ENCODE data around the gene HAUS5. TPM values are rescaled to one million over a fixed set of nuclear protein-coding genes. Genes with fewer than 3 reads are reported as not detected.

HAUS5 gene
- total and polyA plus RNA-seq, 8 donors, result 5.6 to 22.5 (median 7.4) TPM

GRCh38 chr19:35661995-35662340, 49.4 kb downstream of the HAUS5 start:
- 94 to 96% methylated on average over 6 of the region's 6 CpGs for WGBS, 2 donors
- H3K27me3 ChIP-seq, result no peaks in the 10 kb centered on the region

DNA sequence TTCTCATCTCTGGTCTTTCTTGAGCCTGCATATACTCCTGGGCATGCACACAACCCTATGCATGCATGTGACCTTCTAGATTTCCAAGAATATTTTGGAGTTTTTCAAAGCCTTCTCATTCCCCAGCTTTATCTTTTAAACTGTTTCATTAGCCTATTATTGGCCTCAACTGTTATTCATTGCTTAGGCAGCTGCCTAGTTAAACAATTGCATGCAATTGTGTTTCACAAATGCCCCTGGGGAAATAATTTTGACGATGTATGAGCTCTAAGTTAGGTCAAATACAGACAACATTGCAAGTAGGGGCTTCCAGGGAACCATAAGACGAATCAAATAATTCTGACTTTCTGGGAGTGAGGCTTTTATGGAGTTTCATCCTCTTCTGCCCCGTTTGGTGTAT, 51.4 kb downstream of the HAUS5 start:
- no peak for FAIRE-seq
- Histone ChIP-seq H3K9me3 (no peaks in the 10 kb centered on the region), H3K27me3 (peaks cover 0 to 4% (median 0%) of the 10 kb centered on the region in 4 donors), H3K27ac (no peak overlapping the region), H3K4me3 (no peak overlapping the region), H3K36me3 (peaks cover 0 to 16% (median 0%) of the 10 kb centered on the region in 3 donors), H3K4me1 (no peaks in the 10 kb centered on the region)
- TF ChIP-seq, protein P1, sequence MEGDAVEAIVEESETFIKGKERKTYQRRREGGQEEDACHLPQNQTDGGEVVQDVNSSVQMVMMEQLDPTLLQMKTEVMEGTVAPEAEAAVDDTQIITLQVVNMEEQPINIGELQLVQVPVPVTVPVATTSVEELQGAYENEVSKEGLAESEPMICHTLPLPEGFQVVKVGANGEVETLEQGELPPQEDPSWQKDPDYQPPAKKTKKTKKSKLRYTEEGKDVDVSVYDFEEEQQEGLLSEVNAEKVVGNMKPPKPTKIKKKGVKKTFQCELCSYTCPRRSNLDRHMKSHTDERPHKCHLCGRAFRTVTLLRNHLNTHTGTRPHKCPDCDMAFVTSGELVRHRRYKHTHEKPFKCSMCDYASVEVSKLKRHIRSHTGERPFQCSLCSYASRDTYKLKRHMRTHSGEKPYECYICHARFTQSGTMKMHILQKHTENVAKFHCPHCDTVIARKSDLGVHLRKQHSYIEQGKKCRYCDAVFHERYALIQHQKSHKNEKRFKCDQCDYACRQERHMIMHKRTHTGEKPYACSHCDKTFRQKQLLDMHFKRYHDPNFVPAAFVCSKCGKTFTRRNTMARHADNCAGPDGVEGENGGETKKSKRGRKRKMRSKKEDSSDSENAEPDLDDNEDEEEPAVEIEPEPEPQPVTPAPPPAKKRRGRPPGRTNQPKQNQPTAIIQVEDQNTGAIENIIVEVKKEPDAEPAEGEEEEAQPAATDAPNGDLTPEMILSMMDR (IDR thresholded peaks at IDR 0.05), result no peak
- no peak for DNase-seq
- intact Hi-C loops (cut with DNase I), result no loop called here
- no peak for ATAC-seq
- 77 to 85% methylated on average over 3 of the region's 3 CpGs for WGBS, 2 donors

More at GRCh38 chr19:35661995-35662340, 49.4 kb downstream of the HAUS5 start:
- TF ChIP-seq, protein P1 (IDR thresholded peaks at IDR 0.05), result no peak
- H3K9me3 ChIP-seq, result no peaks in the 10 kb centered on the region
- intact Hi-C loops (cut with DNase I), result no loop called here
- H3K4me3 ChIP-seq, result no peak overlapping the region
- FAIRE-seq (no peak), ATAC-seq (no peak), DNase-seq (no peak)
- no peak overlapping the region for H3K27ac ChIP-seq
- no peaks in the 10 kb centered on the region for H3K4me1 ChIP-seq
- peaks cover 0 to 33% (median 0%) of the 10 kb centered on the region in 3 donors for H3K36me3 ChIP-seq

DNA sequence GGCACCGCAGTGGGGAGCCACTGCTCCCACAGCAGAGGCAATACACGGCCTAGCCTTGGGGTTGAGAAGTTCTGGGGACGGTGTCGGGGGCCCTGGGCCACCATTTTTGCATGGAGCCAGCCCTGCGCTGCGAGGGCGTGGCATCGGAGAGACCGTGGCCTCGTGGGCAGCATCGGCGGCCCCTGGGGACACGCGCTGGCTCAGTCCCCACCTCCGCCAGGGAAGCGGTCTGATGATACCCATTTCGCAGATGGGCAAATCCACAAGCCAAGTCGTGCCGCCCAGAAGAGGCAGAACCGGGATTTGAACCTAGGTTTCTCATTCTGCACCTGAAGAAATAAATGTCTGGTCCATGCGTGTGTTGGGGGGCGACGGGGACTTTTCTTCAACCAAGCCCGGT, 52.6 kb downstream of the HAUS5 start:
- TF ChIP-seq, protein P1 (IDR thresholded peaks at IDR 0.05), result no peak
- intact Hi-C loops (cut with DNase I), result no loop called here
- no peaks in the 10 kb centered on the region for H3K9me3 ChIP-seq
- no peaks in the 10 kb centered on the region for H3K4me1 ChIP-seq
- H3K4me3 ChIP-seq, result no peak overlapping the region
- H3K27ac ChIP-seq, result no peak overlapping the region
- FAIRE-seq, result no peak
- no peak for ATAC-seq
- peaks cover 0 to 5% (median 0%) of the 10 kb centered on the region in 4 donors for H3K27me3 ChIP-seq
- H3K36me3 ChIP-seq, result peaks cover 0 to 7% (median 0%) of the 10 kb centered on the region in 3 donors
- WGBS, 2 donors, result 92 to 96% methylated on average over 24 of the region's 24 CpGs
- no peak for DNase-seq

DNA sequence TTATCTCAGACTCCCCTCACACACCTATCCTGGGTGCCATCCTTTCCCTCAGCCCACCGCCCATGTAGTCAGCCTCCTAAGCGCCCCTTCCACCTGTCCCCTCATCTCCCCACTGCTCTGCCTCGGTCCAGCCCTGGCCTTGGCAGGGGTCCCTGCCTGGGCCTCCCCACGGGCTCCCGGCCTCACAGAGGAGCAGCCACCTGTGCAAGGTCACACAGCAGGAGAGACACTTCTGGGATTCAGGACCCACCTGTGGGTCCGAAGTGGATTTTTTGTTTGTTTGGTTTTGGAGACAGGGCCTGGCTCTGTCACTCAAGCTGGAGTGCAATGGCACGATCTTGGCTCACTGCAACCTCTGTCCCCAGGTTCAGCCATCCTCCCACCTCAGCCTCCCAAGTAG, 53.1 kb downstream of the HAUS5 start:
- TF ChIP-seq, protein P1 (IDR thresholded peaks at IDR 0.05), result no peak
- Histone ChIP-seq H3K9me3 (no peaks in the 10 kb centered on the region), H3K27me3 (peaks cover 0 to 5% (median 0%) of the 10 kb centered on the region in 4 donors), H3K4me1 (no peaks in the 10 kb centered on the region), H3K36me3 (peaks cover 0 to 4% (median 0%) of the 10 kb centered on the region in 3 donors), H3K4me3 (no peak overlapping the region), H3K27ac (no peak overlapping the region)
- intact Hi-C loops (cut with DNase I), result no loop called here
- ATAC-seq (no peak), DNase-seq (no peak), FAIRE-seq (no peak)
- WGBS, 2 donors, result 51 to 66% methylated on average over 7 of the region's 7 CpGs

DNA sequence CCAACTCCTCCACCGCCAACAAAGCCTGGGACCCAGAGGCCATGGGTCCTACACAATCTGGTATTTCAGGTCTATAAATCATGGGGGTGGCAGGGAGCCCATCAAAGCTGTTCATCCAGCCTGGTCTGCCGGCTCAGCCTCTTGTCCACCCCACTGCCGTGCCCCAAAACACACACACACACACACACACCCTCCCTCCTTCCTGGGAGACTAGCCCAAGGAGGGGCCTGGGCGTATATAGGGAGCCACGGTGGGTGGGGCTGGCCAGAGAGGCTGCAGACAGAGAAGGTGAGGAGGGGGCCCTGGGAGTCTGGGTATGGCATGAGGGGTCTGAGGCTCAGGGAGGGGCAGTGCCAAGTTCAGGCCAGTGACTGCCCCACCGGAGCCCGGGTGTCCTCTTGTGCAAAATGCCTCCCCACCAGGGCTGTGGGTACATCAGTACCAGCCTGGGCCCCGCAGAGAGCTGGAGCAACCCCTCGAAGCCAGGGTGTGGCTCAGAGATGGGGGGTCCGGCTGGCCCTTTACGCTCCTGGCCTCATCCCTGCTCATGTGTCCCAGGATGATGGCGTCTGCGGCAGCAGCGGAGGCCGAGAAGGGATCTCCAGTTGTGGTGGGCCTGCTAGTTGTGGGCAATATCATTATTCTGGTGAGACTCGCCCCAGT, 53.8 kb downstream of the HAUS5 start, which contains the start of gene UPK1A:
UPK1A (plus strand) TSS at position 267 of the 663 bp plus-strand sequence; CDS start at position 563, 296 bp downstream.
- Histone ChIP-seq H3K27ac (no peak within 1 kb of the TSS), H3K9me3 (no peaks in the 10 kb centered on the region), H3K36me3 (peaks cover 0 to 4% (median 0%) of the 10 kb centered on the region in 3 donors), H3K4me3 (no peak within 1 kb of the TSS), H3K27me3 (peaks cover 0 to 5% (median 0%) of the 10 kb centered on the region in 4 donors), H3K4me1 (no peaks in the 10 kb centered on the region)
- ATAC-seq (peak in 1 of 4 donors; percentile 15), FAIRE-seq (no peak), DNase-seq (peak in 1 of 6 donors; percentile 50)
- WGBS, 2 donors, result 49 to 55% methylated on average over 15 to 16 of the region's 16 CpGs
- intact Hi-C loops (cut with DNase I), result no loop called here
- TF ChIP-seq, protein P1 (IDR thresholded peaks at IDR 0.05), result no peak
